Stimulated activated CD8-positive, alpha-beta memory T cell treated with anti-CD3 and anti-CD28 coated beads, Interleukin-12 subunit alpha, Interleukin-12 subunit beta, amount 100 ng/mL, for 4 hours (primary cell): ENCODE data around the gene KREMEN2.

Source experiments
- DNase-seq: peaks from one replicate; pipeline ENCODE4 v3.0.0-alpha.2; 2020; ENCODE audit warnings: low read depth

Gene KREMEN2

DNA sequence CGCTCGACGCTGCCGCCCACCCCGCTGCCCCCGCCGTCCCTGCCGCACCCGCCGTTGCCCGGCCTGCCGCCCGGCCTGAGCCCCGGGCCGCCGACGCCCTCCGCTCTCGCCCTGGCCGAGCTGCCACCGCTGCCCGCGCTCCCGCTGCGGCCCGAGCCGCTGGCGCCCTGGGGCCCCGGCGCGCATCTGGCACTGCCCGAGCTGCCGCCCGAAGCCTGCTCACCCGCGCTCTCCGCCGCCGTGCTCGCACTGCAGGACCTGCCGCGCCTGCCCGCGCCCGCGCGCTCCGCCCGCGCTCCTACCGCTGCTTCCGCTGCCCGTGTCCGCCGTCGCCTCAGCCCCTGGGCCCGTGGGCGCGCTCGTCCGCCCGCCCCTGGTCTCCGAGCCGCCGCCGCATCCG is 40.2 kb downstream of the KREMEN2 start:
- DNase-seq, result no peak

DNA sequence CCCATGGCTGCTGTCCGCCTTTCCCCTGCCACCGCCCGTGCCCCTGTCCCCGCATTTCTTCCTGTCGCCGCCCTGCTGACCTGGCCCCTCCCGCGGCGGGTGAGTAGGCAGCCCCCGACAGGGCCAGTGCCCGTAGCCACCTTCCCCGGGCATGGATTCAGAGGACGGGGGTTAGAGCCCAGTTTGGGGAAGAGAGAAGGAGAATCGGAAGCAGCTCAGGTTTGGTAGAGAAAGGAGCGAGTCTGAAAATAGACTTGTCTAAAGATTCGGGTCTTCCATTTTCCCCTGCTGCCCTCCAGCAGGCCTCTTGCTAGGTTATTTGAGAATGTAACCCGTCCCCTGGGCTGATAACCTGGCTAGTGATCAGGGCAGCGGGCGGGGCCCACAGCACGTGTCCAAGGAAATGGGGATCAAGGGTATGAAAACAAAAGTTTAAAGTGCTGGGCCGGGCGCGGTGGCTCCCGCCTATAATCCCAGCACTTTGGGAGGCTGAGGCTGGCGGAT is 40.8 kb downstream of the KREMEN2 start:
- DNase-seq, result no peak

DNA sequence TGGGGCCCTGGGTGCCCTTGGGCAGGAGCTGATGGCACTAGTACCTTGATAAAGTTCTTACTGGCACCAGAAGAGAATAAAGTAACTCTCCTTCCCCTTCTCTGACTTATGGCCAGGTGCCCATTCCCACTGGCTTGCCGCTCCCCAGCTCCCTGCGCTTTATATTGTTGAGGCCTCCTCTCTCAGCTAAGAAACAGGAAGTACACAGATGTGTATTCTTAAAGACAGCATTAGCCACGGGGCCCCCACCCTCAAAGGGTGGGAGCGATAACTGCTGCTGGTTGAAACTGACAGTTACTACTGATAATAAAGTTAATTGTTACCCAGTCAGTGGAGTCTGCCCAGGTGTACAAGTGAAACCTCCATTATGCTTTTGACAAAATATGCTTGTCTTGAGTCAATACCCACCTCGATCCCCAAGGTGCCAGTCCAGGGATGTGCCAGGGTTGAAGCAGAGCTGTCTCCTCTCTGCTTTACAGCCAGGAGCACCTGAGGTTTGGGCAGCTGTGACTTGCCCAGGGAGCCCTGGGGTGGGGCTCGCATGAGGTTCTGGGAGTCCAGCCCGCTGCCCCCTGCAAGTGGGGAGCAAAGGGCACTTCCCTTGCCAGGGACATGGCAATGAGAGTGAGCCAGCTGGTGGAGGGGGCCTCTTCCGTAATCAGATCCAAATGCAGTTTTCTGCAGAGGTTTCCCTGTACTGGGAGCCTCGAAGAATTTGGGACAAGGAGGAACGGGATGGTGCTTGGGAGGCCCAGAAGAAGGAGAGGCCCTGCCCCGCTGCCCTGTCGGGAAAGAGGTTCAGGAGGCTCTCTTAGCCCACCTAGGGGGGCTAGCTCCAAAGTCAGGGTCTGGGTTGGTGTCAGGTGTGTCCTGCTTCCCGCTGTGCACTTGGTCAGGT is 43.2 kb downstream of the KREMEN2 start:
- no peak for DNase-seq

DNA sequence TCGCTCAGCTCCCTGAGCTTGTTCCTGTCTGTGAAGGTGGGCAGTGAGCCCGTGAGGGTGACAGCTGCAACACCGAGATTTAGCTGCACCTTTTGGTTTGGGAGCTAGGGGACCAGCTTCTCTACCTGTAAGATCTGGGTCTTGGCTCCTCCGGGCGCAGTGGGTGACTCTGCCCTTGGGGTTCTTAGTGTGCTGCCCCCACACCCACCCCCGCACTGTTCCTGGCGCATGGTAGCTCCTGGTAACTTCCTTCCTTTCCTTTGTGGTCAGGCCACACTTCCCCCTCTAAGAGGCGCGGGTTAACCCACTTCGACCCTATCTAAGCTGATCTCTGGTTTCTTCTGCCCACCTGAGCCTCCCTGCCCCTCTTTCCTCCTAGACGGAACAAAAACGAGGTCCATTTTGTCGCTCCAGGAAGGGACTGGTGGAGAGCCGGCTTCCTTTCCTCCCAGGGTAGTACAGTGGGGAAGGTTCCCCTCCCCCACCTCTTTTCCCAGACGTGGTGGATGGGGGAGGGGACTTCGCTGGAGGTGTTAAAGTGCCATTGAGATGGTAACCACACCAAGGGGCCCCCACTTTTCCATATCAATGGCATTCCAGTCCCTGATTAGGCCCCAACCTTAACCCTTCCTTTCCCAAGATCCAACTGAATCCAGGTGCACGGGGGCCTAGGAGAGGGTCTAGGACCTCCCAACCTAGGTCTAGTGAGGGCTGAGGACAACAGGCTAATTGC is 44.0 kb downstream of the KREMEN2 start:
- no peak for DNase-seq

DNA sequence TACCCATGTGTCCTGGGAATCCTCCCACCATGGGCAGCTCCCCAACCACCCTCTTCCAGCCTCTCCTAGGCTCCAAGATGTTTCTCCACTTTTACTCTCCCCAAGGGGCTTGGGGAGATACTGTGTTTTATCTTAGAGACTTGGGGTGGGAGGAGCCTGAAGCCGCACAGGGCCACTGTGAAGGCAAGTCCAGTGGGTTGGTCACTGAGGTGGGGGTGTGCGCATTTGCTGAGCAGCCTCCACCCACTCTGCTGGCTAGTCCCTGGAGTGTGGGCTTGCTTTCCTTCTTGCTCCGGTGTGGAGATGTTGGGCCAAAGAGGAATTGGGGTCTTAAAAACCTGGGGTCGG is 44.6 kb downstream of the KREMEN2 start:
- no peak for DNase-seq

DNA sequence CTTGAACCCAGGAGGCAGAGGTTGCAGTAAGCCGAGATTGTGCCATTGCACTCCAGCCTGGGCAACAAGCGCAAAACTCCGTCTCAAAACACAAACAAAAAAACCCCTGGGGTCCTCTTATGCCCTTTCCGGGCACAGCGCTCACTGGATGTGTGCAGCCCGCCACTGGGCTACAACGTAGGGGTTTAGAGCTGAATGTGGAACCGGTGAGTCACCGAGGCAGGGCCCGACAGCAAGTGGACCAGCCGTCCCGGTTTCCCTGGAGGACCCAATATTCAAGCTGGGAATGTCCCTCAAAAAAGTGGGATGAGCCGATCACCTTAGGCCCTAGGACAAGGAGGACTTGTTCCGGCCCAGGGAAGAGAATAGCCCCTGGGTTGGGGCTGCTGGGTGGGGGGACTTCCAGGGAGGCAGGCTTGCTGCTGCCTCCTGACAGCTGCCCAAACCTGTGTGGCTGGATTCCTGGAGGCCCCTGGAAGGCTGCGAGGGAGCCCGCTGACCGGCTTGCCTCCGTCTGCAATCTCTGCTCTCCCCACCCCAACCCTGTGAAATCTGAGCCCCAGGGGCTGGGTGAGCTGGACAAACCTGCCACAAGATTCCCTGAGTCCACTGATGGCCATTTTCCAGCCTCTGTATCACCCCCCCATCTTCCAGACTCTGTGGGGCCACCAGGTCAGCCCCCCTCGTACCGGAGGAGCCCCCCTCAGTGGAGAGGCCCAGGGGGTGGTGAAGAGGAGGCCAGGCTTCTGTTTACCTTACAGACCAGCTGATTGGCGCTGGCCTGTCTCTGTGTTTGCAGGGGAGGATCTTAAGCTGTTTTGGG is 45.7 kb downstream of the KREMEN2 start:
- no peak for DNase-seq

DNA sequence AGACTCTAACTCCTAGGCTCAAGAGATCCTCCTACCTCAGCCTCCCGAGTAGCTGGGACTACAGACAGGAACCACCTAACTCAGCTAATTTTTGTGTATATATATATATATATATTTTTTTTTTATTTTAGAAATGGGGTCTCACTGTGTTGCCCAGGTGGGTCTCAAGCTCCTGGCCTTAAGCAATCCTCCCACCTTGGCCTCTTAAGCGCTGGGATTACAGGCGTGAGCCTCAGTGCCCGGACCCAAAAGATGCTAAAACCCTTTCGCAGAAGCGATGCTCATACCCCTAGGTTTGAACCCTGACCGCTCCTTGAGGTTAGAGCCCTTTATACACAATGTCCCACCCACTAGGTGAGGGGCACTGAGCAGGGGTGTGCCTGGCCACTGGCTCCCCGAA is 46.4 kb downstream of the KREMEN2 start:
- DNase-seq, result no peak

DNA sequence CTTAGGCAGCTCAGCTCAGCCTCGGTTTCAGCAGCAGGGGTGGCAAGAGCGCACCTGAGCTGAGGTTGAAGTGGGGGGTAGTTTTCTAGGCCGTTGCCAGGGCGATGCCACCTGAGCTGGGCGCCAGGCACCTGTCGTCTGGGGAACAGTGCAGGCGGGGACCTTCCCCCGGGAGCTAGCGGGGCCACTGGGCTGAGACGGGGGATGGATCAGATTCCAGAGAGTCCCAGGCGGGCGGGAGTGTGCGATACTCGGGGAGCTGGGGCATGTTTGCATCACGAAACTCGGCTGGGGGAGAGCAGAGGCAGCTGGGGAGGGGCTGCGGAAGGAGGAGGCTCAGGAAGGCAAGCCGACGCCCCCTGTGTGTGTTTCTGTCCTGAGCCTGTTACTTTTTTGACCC is 48.2 kb downstream of the KREMEN2 start:
- no peak for DNase-seq

DNA sequence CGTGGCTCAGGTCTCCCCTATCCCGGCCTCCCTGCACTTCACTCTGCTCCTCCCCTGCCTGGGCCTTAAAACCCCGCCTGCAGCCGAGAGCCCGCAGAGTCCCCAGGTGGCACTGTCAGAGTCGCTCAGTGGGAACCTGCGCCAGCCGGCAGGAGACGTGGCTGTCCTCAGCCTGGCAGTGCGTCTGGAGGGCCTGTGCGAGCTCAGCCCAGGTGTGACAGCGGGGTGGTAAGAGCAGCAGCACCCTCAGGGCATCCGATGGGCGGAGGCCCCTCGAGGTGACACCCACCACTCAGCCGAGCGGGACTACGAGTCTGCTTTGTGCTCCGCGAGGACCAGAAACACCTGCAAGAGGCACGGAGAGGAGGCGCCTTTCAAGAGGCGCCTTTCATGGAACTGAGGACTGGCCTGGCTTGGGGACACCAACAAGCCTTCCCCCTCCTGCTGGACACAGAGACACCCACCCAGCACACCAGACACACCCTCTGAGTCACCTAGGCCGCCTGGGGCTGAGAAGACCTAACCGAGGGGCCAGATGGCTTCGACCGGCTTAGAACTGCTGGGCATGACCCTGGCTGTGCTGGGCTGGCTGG is 48.8 kb downstream of the KREMEN2 start, which contains the start of gene CLDN9:
Gene CLDN9, plus strand, starts transcription at position 96 of the 593 bp plus-strand sequence. Its CDS starts 440 bp downstream, at position 536.
- no peak for DNase-seq

DNA sequence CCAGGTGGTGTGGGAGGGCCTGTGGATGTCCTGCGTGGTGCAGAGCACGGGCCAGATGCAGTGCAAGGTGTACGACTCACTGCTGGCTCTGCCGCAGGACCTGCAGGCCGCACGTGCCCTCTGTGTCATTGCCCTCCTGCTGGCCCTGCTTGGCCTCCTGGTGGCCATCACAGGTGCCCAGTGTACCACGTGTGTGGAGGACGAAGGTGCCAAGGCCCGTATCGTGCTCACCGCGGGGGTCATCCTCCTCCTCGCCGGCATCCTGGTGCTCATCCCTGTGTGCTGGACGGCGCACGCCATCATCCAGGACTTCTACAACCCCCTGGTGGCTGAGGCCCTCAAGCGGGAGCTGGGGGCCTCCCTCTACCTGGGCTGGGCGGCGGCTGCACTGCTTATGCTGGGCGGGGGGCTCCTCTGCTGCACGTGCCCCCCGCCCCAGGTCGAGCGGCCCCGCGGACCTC is 49.4 kb downstream of the KREMEN2 start:
- DNase-seq, result no peak

DNA sequence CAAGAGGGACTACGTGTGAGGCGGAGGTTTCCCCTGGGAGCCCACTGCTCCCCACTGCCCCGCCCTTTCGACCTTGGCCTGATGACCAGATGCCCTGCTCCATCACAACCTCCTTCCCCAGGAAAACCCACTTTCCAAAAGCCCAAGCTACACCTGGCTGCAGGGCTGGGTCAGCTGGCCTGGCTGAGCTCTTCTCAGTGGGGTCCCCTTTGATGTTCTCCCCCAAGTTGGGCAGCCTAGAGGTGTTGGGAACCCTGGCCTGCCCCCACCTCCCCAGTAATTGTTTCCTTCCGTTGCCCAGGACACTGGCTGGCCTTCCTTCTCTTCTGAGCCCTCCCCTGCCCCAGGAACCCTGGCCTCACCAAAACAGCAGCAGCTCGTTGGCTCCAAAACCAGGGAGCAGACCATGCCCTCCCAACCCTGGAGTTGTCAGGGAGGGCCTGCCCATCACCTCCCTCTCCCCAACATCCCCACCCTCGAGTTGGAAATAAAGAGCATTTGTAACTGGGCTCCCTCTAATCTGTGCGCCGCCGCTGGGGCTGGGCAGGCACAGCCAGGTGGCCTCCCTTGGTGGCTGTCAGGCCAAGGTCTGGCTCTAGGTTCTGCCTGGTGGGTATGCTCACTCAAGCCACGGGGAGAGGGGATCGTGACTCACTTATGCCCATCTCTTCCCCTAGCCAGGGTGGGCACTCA is 50.1 kb downstream of the KREMEN2 start:
- no peak for DNase-seq

DNA sequence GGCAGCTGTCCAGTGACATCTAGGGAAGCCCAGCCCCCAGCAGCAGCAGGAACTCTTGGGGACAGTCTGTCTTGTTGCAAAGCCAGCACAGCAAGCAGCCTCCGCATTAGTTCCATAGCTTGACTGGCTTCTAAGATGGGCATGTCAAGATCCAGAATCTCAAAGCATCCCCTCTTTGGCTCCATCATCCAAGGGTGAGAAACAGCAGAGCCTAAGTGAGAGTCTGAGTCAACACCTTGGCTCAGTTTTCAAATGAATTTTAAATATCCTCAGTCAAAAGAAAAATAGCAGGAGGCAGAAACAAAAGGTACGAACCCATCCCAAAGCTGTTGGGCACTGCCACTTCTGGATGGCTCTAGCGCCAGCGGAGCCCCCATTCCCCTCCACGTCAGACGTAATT is 50.9 kb downstream of the KREMEN2 start:
- DNase-seq, result no peak

DNA sequence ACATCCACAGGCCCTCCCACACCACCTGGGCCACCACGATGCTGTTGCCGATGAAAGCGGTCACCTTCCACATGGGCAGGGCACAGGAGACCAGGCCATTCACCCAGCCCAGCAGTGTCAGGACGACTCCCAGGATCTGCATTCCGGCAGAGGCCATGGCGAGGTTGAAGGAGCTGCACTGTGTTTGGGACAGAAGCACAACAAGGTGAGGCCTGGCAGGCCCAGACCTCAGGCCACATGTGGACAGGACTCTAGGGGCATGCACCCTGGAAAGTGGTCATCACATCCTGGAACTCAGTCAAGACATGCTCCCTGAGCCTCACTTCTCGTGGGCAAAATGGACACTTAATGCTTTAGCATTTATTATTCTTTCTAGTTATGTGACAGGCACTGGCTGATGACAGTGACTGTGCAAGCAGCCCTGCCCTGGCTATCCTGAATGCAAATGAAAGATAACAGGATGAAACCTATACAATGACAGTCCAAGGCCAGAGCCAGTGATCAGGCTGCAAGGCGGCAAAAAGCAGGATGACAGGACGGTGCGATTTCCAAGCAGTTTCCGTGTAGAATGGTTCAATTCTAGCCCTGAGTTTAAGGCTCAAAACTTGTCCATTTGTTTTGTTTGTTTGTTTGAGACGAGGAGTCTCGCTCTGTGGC is 51.9 kb downstream of the KREMEN2 start:
- no peak for DNase-seq

DNA sequence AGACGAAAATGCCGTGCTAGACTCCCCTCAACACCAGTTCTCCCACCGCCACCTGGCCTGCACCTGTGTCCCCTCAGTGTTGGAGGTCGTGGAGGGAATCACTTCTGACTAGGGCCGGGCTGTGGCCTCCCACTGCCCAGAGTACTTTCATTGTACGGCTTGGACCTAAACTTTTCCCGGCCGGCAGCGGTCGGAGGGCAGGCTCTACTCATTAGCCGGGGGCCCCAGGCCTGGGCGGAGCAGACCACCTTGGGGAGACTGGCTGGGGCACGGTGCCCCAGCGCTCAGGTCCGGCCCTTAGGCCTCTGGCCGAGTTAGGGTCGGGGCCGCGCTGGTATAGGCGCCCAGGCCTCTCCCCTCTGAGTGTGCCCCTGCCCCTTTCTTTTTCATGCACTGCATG is 53.3 kb downstream of the KREMEN2 start:
- no peak for DNase-seq
